Measurements from ENCODE around the gene SCN4A. TPM values are rescaled to one million over a fixed set of nuclear protein-coding genes. Genes with fewer than 3 reads are reported as not detected.
A peak's percentile ranks its signal among the peaks of the same experiment; 100 is the strongest.
"Not testable (repeated sequence)": the region's sequence is repeated elsewhere in the genome, so short reads cannot be mapped to it uniquely, and the experiment has no call there.

SCN4A gene
- total RNA-seq, 1 experiment from 2014 or later = 6.8 TPM

GRCh38 chr17:63931981-63932561 lies 40.6 kb downstream of the SCN4A start, which contains the start of gene CD79B:
Gene CD79B (minus strand): TSS chr17:63932331. CDS start chr17:63932261, 70 bp downstream.
- DNase-seq = peak; percentile 75
- no peak within 1 kb of the TSS for H3K4me3 ChIP-seq (ENCODE audit: insufficient read depth, low read depth, low read length)
- no peaks in the 10 kb centered on the region for H3K27me3 ChIP-seq (ENCODE audit: control insufficient read depth, insufficient read depth, low read length)
- H3K36me3 ChIP-seq (replicated peaks; ENCODE audit: control insufficient read depth, insufficient read depth, low read length) = no peaks in the 10 kb centered on the region

GRCh38 chr17:63930951-63931575 lies 41.7 kb downstream of the SCN4A start:
- DNase-seq = peak; percentile 91
- Histone ChIP-seq H3K27me3 (ENCODE audit: control insufficient read depth, insufficient read depth, low read length) (no peaks in the 10 kb centered on the region), H3K4me3 (ENCODE audit: insufficient read depth, low read depth, low read length) (no peak overlapping the region), H3K36me3 (replicated peaks; ENCODE audit: control insufficient read depth, insufficient read depth, low read length) (no peaks in the 10 kb centered on the region)

GRCh38 chr17:63929860-63930766 lies 42.6 kb downstream of the SCN4A start:
- peak; percentile 75 for DNase-seq
- Histone ChIP-seq H3K4me3 (ENCODE audit: insufficient read depth, low read depth, low read length) (no peak overlapping the region), H3K36me3 (replicated peaks; ENCODE audit: control insufficient read depth, insufficient read depth, low read length) (no peaks in the 10 kb centered on the region), H3K27me3 (ENCODE audit: control insufficient read depth, insufficient read depth, low read length) (no peaks in the 10 kb centered on the region)

- no peak overlapping the region for H3K4me3 ChIP-seq (ENCODE audit: insufficient read depth, low read depth, low read length)
Measured at GRCh38 chr17:63928966-63929695, 43.6 kb downstream of the SCN4A start.

GRCh38 chr17:63928172-63928666 lies 44.5 kb downstream of the SCN4A start:
- H3K36me3 ChIP-seq (replicated peaks; ENCODE audit: control insufficient read depth, insufficient read depth, low read length) = no peaks in the 10 kb centered on the region
- no peaks in the 10 kb centered on the region for H3K27me3 ChIP-seq (ENCODE audit: control insufficient read depth, insufficient read depth, low read length)
- no peak overlapping the region for H3K4me3 ChIP-seq (ENCODE audit: insufficient read depth, low read depth, low read length)
- DNase-seq = peak; percentile 40

More at GRCh38 chr17:63928966-63929695, 43.6 kb downstream of the SCN4A start:
- H3K27me3 ChIP-seq (ENCODE audit: control insufficient read depth, insufficient read depth, low read length) = no peaks in the 10 kb centered on the region
- peak; percentile 33 for DNase-seq
- H3K36me3 ChIP-seq (replicated peaks; ENCODE audit: control insufficient read depth, insufficient read depth, low read length) = no peaks in the 10 kb centered on the region

- Histone ChIP-seq H3K4me3 (ENCODE audit: insufficient read depth, low read depth, low read length) (no peak overlapping the region), H3K27me3 (ENCODE audit: control insufficient read depth, insufficient read depth, low read length) (no peaks in the 10 kb centered on the region), H3K36me3 (replicated peaks; ENCODE audit: control insufficient read depth, insufficient read depth, low read length) (no peaks in the 10 kb centered on the region)
- DNase-seq = peak; percentile 56
Measured at GRCh38 chr17:63927464-63928171, 45.1 kb downstream of the SCN4A start.

- Histone ChIP-seq H3K27me3 (ENCODE audit: control insufficient read depth, insufficient read depth, low read length) (no peaks in the 10 kb centered on the region), H3K4me3 (ENCODE audit: insufficient read depth, low read depth, low read length) (no peak overlapping the region), H3K36me3 (replicated peaks; ENCODE audit: control insufficient read depth, insufficient read depth, low read length) (no peaks in the 10 kb centered on the region)
- no peak for DNase-seq
Measured at GRCh38 chr17:63926164-63926563, 46.6 kb downstream of the SCN4A start.

GRCh38 chr17:63925615-63926014 lies 47.1 kb downstream of the SCN4A start:
- Histone ChIP-seq H3K27me3 (ENCODE audit: control insufficient read depth, insufficient read depth, low read length) (no peaks in the 10 kb centered on the region), H3K36me3 (replicated peaks; ENCODE audit: control insufficient read depth, insufficient read depth, low read length) (no peaks in the 10 kb centered on the region), H3K4me3 (ENCODE audit: insufficient read depth, low read depth, low read length) (no peak overlapping the region)
- DNase-seq = peak; percentile 20

- H3K27me3 ChIP-seq (ENCODE audit: control insufficient read depth, insufficient read depth, low read length); DNase-seq; H3K4me3 ChIP-seq (ENCODE audit: insufficient read depth, low read depth, low read length); H3K36me3 ChIP-seq (replicated peaks; ENCODE audit: control insufficient read depth, insufficient read depth, low read length): not testable (repeated sequence)
Measured at GRCh38 chr17:63922402-63922801, 50.3 kb downstream of the SCN4A start.

GRCh38 chr17:63920779-63921178 lies 51.9 kb downstream of the SCN4A start:
- not testable (repeated sequence) for H3K36me3 ChIP-seq (replicated peaks; ENCODE audit: control insufficient read depth, insufficient read depth, low read length); H3K4me3 ChIP-seq (ENCODE audit: insufficient read depth, low read depth, low read length); H3K27me3 ChIP-seq (ENCODE audit: control insufficient read depth, insufficient read depth, low read length); DNase-seq

- not testable (repeated sequence) for H3K36me3 ChIP-seq (replicated peaks; ENCODE audit: control insufficient read depth, insufficient read depth, low read length); H3K27me3 ChIP-seq (ENCODE audit: control insufficient read depth, insufficient read depth, low read length); H3K4me3 ChIP-seq (ENCODE audit: insufficient read depth, low read depth, low read length)
- DNase-seq = peak; percentile 7
Measured at GRCh38 chr17:63920050-63920449, 52.7 kb downstream of the SCN4A start.

- Histone ChIP-seq H3K4me3 (ENCODE audit: insufficient read depth, low read depth, low read length) (no peak overlapping the region; the same call in 1 of the 2 replicates), H3K27me3 (ENCODE audit: control insufficient read depth, insufficient read depth, low read length) (no peaks in the 10 kb centered on the region), H3K36me3 (replicated peaks; ENCODE audit: control insufficient read depth, insufficient read depth, low read length) (no peaks in the 10 kb centered on the region)
- DNase-seq = peak; percentile 90
Measured at GRCh38 chr17:63919311-63919723, 53.4 kb downstream of the SCN4A start.

- H3K4me3 ChIP-seq (ENCODE audit: insufficient read depth, low read depth, low read length) = peak within 1 kb of the TSS; percentile 24; the same call in 1 of the 2 replicates
- H3K36me3 ChIP-seq (replicated peaks; ENCODE audit: control insufficient read depth, insufficient read depth, low read length); H3K27me3 ChIP-seq (ENCODE audit: control insufficient read depth, insufficient read depth, low read length); DNase-seq: not testable (repeated sequence)
Measured at GRCh38 chr17:63918789-63919305, 53.9 kb downstream of the SCN4A start, which contains the start of gene GH1. Gene GH1 (minus strand): TSS chr17:63918839. CDS start chr17:63918776, 63 bp downstream.
